Measurements from ENCODE around the gene SLC9B2.

The SLC9B2 gene

DNA sequence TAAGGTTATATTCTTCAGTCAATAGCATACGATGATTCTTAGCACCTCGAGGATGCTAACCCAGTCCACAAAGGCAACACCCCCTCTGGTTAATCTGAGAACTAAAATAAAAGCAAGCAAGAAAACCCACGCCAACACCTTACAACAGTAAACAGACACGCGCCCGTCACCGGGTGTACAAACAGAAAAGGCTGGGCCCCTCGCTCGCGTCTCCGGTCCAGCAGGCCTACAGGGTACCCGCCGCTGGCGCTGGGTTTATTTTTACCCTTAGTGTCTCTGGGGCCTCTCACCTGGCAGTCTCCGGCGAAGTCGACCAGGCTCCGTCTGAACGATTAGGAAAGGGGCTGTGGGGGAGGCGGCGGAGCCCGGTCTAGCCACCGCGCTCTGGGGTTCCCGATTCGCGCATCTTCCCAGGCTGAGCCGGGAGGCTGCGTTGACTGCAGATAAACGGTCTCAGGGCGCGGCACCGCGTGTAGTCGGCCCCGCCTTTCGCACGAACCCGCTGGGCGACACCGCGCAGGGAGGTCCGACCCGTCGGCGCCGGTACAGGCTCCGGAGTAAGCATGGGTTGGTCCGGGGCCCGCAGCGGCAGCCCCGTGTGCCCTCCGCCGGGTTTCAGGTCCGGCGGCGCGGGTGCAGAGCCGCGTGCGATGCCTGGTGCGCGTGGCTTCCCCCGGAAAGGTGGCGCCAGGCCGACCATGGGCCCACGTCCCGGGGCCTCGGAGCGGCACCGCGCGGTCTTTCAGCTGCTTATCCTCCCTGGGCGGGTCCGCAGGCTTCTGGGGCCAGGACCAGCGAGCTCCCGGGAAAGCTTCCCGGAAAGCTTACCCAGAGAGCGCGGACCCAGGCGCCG lies 441 bp downstream of the SLC9B2 start:
- DNase-seq, result peak; percentile 28

- no peak for DNase-seq
Measured at GRCh38 chr4:103075435-103075893, 1.1 kb downstream of the SLC9B2 start.

DNA sequence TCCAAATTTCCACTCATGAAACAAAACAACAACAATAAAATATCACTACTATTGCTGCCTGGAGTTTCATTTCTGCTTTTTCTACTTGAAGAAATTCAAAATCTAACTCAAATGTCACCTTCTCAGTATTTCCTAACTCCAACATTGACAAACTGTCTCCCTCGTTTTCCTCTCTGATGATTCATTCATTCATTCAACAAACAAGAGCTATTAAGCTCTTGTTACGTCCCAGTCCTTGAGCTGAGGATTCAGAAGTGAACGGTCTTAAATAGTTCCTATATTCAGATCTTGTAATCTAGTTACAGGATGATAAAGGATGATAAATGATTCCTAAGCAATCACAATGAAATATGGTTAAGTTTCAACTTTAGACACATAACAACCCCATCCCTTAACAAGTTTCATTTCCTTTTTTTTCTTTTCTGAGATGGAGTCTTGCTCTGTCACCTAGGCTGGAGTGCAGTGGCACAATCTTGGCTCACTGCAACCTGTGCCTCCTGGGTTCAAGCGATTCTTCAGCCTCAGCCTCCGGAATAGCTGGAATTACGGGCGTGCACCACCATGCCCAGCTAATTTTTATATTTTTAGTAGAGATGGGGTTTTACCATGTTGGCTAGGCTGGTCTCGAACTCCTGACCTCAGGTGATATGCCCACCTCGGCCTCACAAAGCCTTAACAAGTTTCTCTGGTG lies 1.7 kb downstream of the SLC9B2 start:
- DNase-seq, result no peak

- no peak for DNase-seq
Measured at GRCh38 chr4:103073792-103074438, 2.6 kb downstream of the SLC9B2 start.

DNA sequence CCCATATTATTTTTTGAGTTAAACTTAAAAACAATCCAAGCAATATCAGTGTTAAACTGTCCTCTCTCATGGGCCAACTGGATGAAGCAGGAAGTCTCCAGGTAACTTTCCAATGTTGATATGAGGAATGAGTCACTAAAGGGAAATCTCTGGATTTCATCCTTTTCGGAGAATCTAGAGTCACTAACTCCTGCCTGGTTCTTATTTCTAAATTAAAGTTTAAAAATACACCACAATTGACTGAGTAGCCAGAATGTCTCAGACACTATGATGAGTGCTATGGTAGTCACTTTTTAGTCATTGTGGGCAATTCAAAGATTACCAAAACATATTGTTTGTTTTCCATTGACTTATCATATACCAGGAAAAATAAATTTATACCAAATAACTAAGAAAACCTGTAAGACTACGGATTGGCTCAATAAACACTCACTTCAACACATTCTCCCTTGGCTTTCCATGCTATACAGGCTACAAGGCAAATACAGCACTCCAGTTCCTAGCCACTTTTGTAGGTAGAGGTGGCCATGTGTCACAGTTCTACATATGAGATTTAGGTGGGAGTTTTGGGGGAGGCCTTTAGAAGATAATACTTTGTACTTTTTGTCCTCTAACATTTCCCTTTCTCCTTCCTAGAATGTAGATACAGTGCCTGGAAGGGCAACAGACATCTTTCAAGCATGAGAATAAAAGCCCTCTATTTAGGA lies 8.6 kb downstream of the SLC9B2 start:
- DNase-seq, result no peak

GRCh38 chr4:103060453-103061148 lies 16.0 kb downstream of the SLC9B2 start:
- no peak for DNase-seq

GRCh38 chr4:103054030-103054429 lies 22.5 kb downstream of the SLC9B2 start:
- no peak for DNase-seq

GRCh38 chr4:103052779-103053178 lies 23.8 kb downstream of the SLC9B2 start:
- DNase-seq, result no peak

DNA sequence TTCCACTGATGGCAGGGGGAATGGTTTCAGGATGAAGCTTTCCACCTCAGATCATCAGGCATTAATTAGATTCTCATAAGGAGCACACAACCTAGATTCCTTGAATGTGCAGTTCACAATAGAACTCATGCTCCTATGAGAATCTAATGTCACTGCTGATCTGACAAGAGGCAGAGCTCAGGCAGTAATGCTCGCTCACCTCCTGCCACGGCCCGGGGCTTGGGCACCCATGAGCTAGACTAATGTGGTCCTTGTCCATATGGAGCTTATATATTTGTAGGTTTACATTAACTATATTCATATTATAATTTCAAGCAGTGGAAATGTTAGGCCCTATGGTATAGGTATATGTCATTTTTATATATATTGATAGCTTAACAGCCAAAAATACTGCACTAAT lies 24.4 kb downstream of the SLC9B2 start:
- DNase-seq, result no peak

DNA sequence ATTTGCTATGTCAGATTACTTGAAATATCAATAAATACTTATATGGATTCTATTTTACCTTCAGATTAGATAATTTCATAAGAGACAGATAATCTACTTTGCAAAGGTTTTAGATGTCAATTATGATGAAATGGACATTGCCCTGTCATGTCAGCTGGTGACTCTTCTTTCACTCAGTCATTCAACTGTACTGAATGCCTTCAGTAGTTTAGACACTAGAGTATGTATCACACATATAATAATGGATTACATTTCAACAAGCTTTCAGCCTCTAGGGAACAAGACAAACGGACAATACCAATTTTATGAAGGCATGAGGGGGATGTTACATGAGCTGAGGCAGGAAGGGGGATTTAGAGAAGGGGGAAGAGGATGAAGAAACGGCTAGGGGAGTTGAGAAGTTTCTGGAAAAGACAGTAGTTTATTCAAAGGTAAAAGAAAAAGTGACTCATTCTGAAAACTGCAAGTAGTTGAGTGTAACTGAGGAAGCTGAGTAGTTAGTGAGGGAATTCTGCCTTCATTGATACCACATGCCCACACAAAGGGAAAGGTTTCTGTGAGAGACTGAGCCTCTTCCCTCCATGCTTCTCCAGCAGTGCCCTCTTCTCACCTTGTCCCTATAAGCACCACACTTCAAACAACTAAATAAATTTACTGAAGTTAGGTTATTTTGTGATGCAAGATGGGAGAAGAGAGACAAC lies 25.7 kb downstream of the SLC9B2 start:
- no peak for DNase-seq

- DNase-seq, result no peak
Measured at GRCh38 chr4:103046416-103047290, 29.9 kb downstream of the SLC9B2 start.

DNA sequence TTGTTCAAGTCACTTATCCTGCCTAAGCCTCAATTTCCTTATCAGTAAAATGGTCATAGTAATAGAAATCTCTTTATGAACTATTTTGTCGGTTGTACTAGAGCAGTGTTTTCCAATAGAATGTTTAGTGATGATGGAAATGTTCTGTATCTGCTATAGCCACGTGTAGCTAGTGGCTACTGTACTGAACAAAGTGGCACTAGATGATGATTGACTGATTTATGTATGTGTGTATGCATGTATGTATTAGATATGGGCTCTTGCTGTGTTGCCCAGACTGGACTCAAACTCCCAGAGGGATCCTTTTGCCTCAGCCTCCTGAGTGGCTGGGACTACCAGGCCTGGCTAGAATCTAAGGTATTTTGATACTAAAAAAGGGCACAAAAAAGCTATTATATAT lies 32.4 kb downstream of the SLC9B2 start:
- DNase-seq, result no peak

- no peak for DNase-seq
Measured at GRCh38 chr4:103036169-103036568, 40.4 kb downstream of the SLC9B2 start.

DNA sequence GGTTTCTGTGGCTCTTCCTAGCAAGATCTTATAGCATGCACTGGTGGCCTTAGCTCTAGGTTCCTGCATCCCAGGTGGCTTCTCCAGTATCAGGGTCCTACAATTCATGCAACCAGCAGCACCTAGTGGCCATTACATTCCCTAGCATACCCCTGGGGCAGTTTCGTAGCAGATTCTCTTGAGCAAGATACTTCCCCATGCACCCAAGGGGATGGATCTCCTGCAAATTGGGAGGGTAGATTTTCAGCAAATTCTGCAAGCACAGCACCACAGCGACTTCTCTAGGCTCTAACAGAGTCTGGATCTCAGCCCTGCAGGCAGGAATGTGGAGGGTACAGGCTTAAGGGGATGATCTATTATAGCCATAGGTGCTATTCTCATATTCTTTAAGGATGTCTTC lies 44.0 kb downstream of the SLC9B2 start:
- DNase-seq, result no peak

- no peak for DNase-seq
Measured at GRCh38 chr4:103030791-103031190, 45.8 kb downstream of the SLC9B2 start.

DNA sequence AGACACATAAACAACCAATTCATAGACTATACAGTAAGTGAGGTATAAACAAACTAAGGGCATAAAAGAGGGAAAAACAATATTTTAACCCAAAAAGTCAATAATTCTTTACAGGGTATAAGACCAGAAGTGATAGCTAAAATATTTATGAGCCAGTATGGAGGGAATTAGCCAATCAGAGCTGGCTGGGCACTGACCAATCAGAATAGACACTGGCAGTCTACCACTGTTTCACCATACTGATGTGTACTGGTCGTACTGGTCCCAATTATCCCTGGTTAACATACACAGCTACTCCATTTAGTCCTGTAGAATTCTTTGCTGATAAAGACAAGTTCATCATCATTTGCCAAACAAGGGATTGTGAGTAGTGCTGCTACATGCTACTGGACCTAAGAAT lies 47.3 kb downstream of the SLC9B2 start:
- no peak for DNase-seq

- DNase-seq, result no peak
Measured at GRCh38 chr4:103026868-103027267, 49.7 kb downstream of the SLC9B2 start.

DNA sequence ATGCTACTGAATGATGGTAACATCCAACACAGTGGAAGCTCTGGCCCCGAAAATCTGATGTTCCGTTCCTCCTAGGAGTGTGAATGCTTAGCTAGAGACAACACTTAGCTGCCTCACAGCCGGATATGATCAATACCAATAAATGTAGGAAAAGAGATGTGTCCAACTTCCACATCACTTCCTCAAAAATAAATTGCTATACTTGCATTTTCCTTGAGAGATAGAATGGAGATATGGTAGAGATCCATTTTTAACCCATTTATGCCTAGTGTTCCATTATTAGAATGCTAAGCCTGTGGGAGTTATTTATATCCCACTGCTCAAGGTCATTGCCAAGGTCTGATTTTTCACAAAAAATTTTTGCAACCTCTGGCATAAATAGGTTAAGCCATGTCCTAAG lies 51.6 kb downstream of the SLC9B2 start:
- DNase-seq, result no peak

- no peak for DNase-seq
Measured at GRCh38 chr4:103021120-103021519, 55.4 kb downstream of the SLC9B2 start.

GRCh38 chr4:103019308-103020124 lies 57.0 kb downstream of the SLC9B2 start, which contains the start of gene SLC9B1:
Gene SLC9B1, minus strand, starts transcription at chr4:103019705. Its CDS starts 27,994 bp downstream, at chr4:102991711.
- DNase-seq, result peak; percentile 87
